GM23248 (cell line): ENCODE data around the gene SPSB3. TPM values are rescaled to one million over a fixed set of nuclear protein-coding genes. Genes with fewer than 3 reads are reported as not detected.
A peak's percentile ranks its signal among the peaks of the same experiment; 100 is the strongest.

Source experiments
- DNase-seq: peaks from one replicate; pipeline ENCODE4 v3.0.0-alpha.2; 2015
- H2AFZ ChIP-seq: fragments of 200-600 bp; sonication (generic); 2 replicates; pipeline ENCODE4 v1.6.1; 2016; ENCODE audit warnings: antibody characterized with exemption
- H3F3A ChIP-seq: fragments of 200-600 bp; sonication (generic); 2 replicates; pipeline ENCODE4 v1.6.1; 2016; ENCODE audit warnings: mild to moderate bottlenecking, antibody characterized with exemption, mixed run types; ENCODE audit not compliant: insufficient read depth
- H3K27ac ChIP-seq: fragments of 200-600 bp; sonication (generic); 2 replicates; pipeline ENCODE4 v1.5.1; 2016; ENCODE audit warnings: mild to moderate bottlenecking
- H3K27me3 ChIP-seq: fragments of 200-600 bp; sonication (generic); replicated peaks from 2 replicates; pipeline ENCODE4 v1.6.1; 2016; ENCODE audit warnings: mild to moderate bottlenecking; ENCODE audit not compliant: insufficient read depth
- H3K36me3 ChIP-seq: fragments of 200-600 bp; sonication (generic); 2 replicates; pipeline ENCODE4 v1.6.1; 2016; ENCODE audit warnings: low read depth, mild to moderate bottlenecking
- H3K4me1 ChIP-seq: fragments of 200-600 bp; sonication (generic); 2 replicates; pipeline ENCODE4 v1.6.1; 2016; ENCODE audit warnings: mild to moderate bottlenecking; ENCODE audit not compliant: insufficient read depth
- H3K4me2 ChIP-seq: fragments of 200-600 bp; sonication (generic); one replicate; pipeline ENCODE4 v1.6.1; 2016; ENCODE audit warnings: mild to moderate bottlenecking; ENCODE audit not compliant: unreplicated experiment
- H3K4me3 ChIP-seq: fragments of 200-600 bp; sonication (generic); 2 replicates; pipeline ENCODE4 v1.5.1; 2016; ENCODE audit warnings: mild to moderate bottlenecking
- H3K79me2 ChIP-seq: fragments of 200-600 bp; sonication (generic); 2 replicates; pipeline ENCODE4 v1.6.1; 2016; ENCODE audit warnings: mild to moderate bottlenecking; ENCODE audit not compliant: insufficient read depth
- H3K9ac ChIP-seq: fragments of 200-600 bp; sonication (generic); 2 replicates; pipeline ENCODE4 v1.6.1; 2016; ENCODE audit warnings: mild to moderate bottlenecking
- H3K9me2 ChIP-seq: fragments of 200-600 bp; sonication (generic); 2 replicates; pipeline ENCODE4 v1.6.1; 2016; ENCODE audit warnings: mixed run types, mild to moderate bottlenecking, moderate library complexity; ENCODE audit not compliant: insufficient read depth
- H3K9me3 ChIP-seq: fragments of 200-600 bp; sonication (generic); one replicate; pipeline ENCODE4 v1.6.1; 2017; ENCODE audit warnings: low read depth
- H4K20me1 ChIP-seq: fragments of 200-600 bp; sonication (generic); 2 replicates; pipeline ENCODE4 v1.6.0; 2016; ENCODE audit not compliant: insufficient read depth
- EZH2 ChIP-seq: fragments of 200-600 bp; sonication (generic); IDR thresholded peaks from 2 replicates; pipeline ENCODE4 v1.6.1; 2018; ENCODE audit warnings: antibody characterized with exemption, mild to moderate bottlenecking; ENCODE audit not compliant: insufficient read depth, poor library complexity, severe bottlenecking
- EZH2phosphoT487 ChIP-seq: fragments of 200-600 bp; sonication (generic); IDR thresholded peaks from 2 replicates; pipeline ENCODE4 v1.6.1; 2018; ENCODE audit warnings: antibody characterized with exemption, moderate library complexity, mild to moderate bottlenecking, low read depth; ENCODE audit not compliant: insufficient read depth
- WGBS, 2 experiments: methylation state at CpG; one replicate each; pipeline ENCODE4 v1.1.6; 2015 to 2017; ENCODE audit warnings: low lambda C conversion rate in 2 of 2, low coverage in 1 of 2; ENCODE audit errors: missing lambda C conversion rate in 2 of 2; 5-methylcytosine and 5-hydroxymethylcytosine counted together
- in situ Hi-C: fragments of 300-500 bp; cut with MboI; formaldehyde crosslinking; loops from 2 replicates; pipeline ENCODE4 v1.15.0; 2020
- polyA plus RNA-seq: library from polyadenylated mRNA; unstranded; fragments of >200 nt; fragmentation: Nextera tagmentation; extraction: Ambion mirVana; gene quantifications from 2 replicates; pipeline ENCODE4 v1.2.1, GENCODE V29; 2016
- total RNA-seq: library from RNA; depleted of rRNA; stranded (reverse); fragments of >200 nt; shearing (Covaris generic); gene quantifications from 2 replicates; pipeline ENCODE4 v1.2.3, GENCODE V29; 2014

SPSB3 gene
- total and polyA plus RNA-seq, 2 experiments from 2014 or later, result 35.3 to 35.6 TPM

DNA sequence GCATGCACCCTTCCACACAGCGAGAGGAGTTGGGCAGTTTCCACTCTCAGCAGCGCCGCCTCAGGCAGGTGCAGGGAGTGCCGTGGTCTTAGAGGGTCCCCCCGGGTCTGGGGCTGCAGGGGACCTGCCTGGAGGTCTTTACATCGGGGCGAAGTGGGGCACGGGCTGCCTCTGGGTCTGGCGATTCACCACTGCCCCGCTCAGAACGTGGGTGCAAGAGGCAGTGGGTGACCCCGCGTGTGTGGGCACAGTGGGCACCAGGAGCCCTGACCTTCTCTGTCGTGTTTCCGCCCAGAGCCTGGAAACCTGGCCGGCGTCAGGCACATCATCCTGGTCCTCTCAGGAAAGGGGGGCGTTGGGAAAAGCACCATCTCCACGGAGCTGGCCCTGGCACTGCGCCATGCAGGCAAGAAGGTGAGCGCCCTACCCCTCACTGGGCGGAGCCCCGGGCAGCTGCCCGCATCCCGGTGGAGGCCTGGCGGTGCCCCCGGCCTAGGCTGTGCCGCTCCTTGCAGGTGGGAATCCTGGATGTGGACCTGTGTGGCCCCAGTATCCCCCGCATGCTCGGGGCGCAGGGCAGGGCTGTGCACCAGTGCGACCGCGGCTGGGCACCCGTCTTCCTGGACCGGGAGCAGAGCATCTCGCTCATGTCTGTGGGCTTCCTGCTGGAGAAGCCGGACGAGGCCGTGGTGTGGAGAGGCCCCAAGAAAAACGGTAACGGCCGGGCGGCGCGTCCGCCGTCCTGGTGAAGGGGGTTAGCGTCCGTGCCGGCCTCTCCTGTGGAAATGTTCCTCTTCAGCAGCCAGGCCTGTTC lies 4.1 kb upstream of the SPSB3 start:
- H3K36me3 ChIP-seq, result no peaks in the 10 kb centered on the region; the same call in 1 of the 2 replicates
- no peaks in the 10 kb centered on the region for H3K9me3 ChIP-seq
- WGBS, 2 experiments, result 86% methylated on average over 26 to 51 of the region's 51 CpGs
- no peak overlapping the region for H3K4me2 ChIP-seq
- H3K27ac ChIP-seq, result no peak overlapping the region
- no peak for TF ChIP-seq EZH2
- TF ChIP-seq EZH2phosphoT487, result no peak
- 0 out of 2 replicates have a peak, but pooled peaks cover 3% of the 10 kb centered on the region for H3F3A ChIP-seq
- H3K27me3 ChIP-seq, result no peaks in the 10 kb centered on the region
- no peak overlapping the region for H3K4me3 ChIP-seq
- no peak overlapping the region for H3K9ac ChIP-seq
- H3K4me1 ChIP-seq, result no peaks in the 10 kb centered on the region
- DNase-seq, result no peak
- H3K79me2 ChIP-seq, result peaks cover 46% of the 10 kb centered on the region
- no peaks in the 10 kb centered on the region for H4K20me1 ChIP-seq
- no peak overlapping the region for H2AFZ ChIP-seq
- in situ Hi-C loops, result no loop called here
- H3K9me2 ChIP-seq, result no peaks in the 10 kb centered on the region

DNA sequence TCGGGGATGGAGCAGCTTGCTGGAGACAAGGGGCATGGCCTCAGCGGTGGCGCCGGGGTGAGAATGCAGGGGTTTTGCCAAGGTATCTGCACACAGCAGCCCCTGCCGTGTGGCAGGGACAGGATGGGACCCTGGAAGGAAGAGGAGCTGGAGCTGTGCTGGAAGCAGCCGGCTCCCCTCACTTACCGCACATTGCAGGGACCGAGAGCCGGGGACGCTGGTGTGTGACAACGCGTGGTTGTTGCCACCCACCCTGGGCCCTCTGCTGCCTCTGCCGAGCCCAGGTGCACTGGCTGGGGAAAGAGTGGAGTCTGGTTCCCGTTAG lies 3.4 kb upstream of the SPSB3 start:
- Histone ChIP-seq H3K4me2 (no peak overlapping the region), H3K79me2 (peaks cover 53% of the 10 kb centered on the region), H3K9me3 (no peaks in the 10 kb centered on the region), H3K27ac (no peak overlapping the region), H3K9ac (no peak overlapping the region), H3K9me2 (no peaks in the 10 kb centered on the region), H3K36me3 (no peaks in the 10 kb centered on the region; the same call in 1 of the 2 replicates), H2AFZ (no peak overlapping the region), H3K4me1 (no peaks in the 10 kb centered on the region), H4K20me1 (no peaks in the 10 kb centered on the region), H3K4me3 (no peak overlapping the region), H3K27me3 (no peaks in the 10 kb centered on the region), H3F3A (0 out of 2 replicates have a peak, but pooled peaks cover 4% of the 10 kb centered on the region)
- TF ChIP-seq EZH2, result no peak
- no peak for TF ChIP-seq EZH2phosphoT487
- in situ Hi-C loops, result no loop called here
- WGBS, 2 experiments, result 92 to 96% methylated on average over 13 to 14 of the region's 14 CpGs
- DNase-seq, result no peak

DNA sequence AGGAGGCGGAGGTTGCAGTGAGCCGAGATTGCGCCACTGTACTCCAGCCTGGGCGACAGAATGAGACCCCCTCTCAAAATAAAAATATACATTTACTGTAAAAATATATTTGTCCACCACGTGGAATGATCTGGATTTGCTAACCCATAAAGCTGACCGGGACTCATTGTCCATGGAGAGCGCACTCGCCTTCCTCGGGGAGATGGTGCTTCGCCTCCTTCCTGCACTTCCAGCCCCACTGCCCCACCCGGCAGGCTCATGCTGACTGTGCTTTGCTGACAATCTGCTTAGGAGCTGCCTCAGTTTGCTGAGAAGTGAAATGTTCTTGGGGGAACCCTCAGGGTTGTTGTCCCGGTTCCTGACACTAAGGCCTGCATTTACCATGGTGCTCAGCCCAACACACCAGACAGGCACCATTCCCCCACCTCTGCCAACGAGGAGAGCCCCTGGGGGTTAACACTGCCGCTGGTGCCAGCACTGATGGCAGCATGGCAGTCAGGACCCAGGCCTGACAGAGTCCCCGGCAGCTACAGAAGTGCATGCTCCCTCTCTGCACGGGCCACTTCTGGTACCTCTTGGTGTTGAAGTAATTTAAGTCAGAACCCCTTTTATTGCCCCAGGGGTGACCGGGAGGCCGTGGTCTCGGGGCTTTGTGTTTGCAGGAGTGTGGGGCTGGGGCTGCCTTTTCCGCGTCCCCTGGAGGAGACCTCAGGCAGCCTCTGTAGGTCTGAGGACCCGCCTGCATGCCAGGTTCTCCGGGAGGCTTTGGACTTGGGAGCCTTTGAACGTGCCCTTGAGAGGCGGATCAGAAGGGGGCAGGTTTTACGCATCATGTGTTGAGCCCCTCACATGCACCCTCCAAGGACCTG lies 2.8 kb upstream of the SPSB3 start:
- Histone ChIP-seq H3K4me2 (no peak overlapping the region), H3K9me3 (no peaks in the 10 kb centered on the region), H3K27ac (no peak overlapping the region), H3K79me2 (peaks cover 58% of the 10 kb centered on the region), H3K9me2 (no peaks in the 10 kb centered on the region), H3F3A (0 out of 2 replicates have a peak, but pooled peaks cover 8% of the 10 kb centered on the region), H3K4me3 (no peak overlapping the region), H3K4me1 (no peaks in the 10 kb centered on the region), H3K9ac (no peak overlapping the region), H3K27me3 (no peaks in the 10 kb centered on the region), H4K20me1 (no peaks in the 10 kb centered on the region), H3K36me3 (no peaks in the 10 kb centered on the region; the same call in 1 of the 2 replicates), H2AFZ (no peak overlapping the region)
- TF ChIP-seq EZH2phosphoT487 (no peak), EZH2 (no peak)
- in situ Hi-C loops, result no loop called here
- WGBS, 2 experiments, result 86% methylated on average over 26 of the region's 26 CpGs
- DNase-seq, result no peak

DNA sequence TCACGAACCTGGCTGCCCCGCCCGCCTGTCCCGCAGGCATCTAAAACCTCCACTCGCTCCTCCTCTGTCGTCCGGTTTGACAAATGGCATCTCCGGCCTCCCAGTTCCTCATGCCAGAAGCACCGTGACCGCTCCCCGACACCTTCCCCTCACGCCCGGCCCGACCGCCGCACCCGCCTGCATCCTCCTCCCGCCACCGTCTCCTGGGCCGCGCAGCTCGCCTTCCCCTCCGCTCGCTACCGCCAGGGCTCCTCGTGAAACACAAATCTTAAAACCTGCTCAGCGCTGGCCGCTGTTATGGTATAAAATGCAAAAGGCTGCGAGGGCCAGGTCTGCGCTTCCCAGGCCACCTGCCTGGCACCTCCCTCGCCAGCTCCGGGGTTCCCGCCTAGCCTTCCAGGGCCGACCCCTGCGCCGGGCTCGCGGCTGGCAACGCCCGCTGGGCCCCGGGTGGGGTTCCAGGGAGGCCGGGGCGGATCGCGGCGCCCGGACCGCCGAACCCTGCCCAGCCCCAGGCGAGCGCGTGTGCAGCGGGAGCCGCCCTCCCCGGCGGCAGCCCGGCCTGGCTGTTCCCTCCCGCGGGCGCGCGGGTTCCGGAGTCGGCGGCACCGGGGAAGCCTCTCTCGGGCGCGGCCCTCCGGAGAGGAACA lies 488 bp downstream of the SPSB3 start:
- Histone ChIP-seq H3K9me3 (no peaks in the 10 kb centered on the region), H3K4me3 (peak overlapping the region; percentile 83), H3F3A (0 out of 2 replicates have a peak, but pooled peaks cover 8% of the 10 kb centered on the region), H3K4me1 (no peaks in the 10 kb centered on the region), H3K4me2 (peak overlapping the region; percentile 81), H3K27me3 (no peaks in the 10 kb centered on the region), H2AFZ (peak overlapping the region; percentile 42; the same call in 1 of the 2 replicates), H3K9me2 (no peaks in the 10 kb centered on the region), H3K9ac (peak overlapping the region; percentile 76), H3K27ac (peak overlapping the region; percentile 34), H3K79me2 (peaks cover 52% of the 10 kb centered on the region), H3K36me3 (no peaks in the 10 kb centered on the region), H4K20me1 (no peaks in the 10 kb centered on the region)
- TF ChIP-seq EZH2phosphoT487, result no peak
- no peak for TF ChIP-seq EZH2
- DNase-seq, result peak; percentile 72
- in situ Hi-C loops, result no loop called here
- WGBS, 2 experiments, result 2% methylated on average over 42 to 53 of the region's 70 CpGs
